LNCAP (cell line): ENCODE data around the gene MRAS.

ENCODE experiments used
- CTCF ChIP-seq: fragments of 450-650 bp; IDR thresholded peaks from 2 replicates; pipeline ENCODE4 v1.5.1; 2017; ENCODE audit warnings: mild to moderate bottlenecking

MRAS gene

DNA sequence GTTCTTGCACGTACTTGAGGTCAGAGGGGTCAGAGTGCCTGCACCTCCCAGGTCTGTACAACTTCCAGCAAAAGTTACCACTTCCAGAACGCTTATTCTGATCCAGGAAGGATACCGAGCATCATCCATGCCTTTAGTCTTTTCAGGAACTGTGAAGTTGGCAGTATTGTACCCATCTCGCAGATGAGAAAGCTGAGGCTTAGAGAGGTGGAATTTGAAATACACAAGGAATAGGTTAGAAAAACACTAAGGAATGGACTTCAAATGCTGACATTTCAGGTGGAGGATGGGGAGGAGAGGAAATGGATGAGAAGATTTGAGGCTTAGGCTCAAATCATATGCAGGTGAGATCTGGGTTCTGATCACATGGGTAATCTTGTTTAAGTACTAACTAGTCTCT is 97.3 kb downstream of the MRAS start:
- no peak for TF ChIP-seq CTCF

GRCh38 chr3:138448631-138449030 is 100.3 kb downstream of the MRAS start:
- no peak for TF ChIP-seq CTCF

DNA sequence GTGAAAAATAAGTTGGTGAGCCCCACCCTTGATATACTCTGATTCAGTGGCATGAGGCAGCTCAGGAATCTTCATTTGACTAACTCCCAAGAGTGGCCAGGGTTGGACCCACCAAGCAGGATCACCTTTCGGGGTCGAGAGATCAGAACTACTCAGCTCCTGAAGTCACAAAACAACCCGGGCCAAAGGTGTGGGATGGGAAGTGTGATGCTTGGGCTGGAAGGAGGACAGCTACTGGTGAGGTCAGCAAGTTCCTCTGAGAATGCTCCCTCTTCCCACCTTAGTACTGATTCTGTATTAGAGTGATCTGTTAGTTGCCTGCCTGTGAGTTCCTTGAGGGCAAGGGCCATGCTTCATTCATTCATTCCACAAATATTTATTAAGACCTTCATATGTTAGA is 101.1 kb downstream of the MRAS start:
- no peak for TF ChIP-seq CTCF

DNA sequence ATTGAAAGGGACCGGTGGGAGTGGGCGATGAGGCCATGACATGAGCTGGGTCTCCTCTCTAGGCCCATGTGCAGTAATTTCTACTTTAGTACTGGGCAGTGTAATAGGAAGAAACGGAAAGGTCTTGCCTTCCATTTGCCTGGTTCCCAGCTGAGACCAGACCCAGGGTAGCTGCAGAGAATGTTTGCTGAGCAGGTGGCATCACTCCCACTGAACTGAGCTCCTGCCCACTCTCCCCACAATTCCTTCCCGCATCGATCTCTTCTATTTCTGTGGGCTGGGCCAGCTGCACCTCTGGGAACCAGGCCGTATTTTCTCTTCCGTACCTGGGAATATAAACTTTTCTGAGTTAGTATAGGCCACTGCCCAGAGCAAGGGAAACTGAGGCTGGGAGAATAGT is 101.8 kb downstream of the MRAS start:
- no peak for TF ChIP-seq CTCF

- no peak for TF ChIP-seq CTCF
Observed at GRCh38 chr3:138450704-138451424, 102.5 kb downstream of the MRAS start.

GRCh38 chr3:138451595-138452162 is 103.3 kb downstream of the MRAS start:
- no peak for TF ChIP-seq CTCF

DNA sequence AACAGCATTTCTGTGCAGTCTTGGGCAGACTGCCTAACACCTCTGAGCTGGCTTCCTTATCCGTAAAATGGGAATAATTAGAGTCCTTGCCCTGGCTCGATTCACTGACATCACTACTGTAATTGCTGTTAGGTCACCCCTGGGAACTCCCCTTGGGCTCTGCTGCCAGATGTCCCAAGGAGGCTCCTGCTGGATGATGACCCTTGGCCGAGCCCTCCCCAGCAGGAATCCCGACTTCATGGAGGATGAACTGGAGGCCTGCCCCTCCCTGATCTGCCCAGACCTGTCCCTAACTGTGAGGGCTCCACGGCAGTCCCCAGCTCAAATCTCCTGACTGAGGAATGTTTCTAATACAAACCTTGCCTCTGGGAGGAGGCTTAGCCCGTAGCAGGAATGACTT is 104.1 kb downstream of the MRAS start:
- TF ChIP-seq CTCF: no peak
